Liver (tissue), 9 donors: ENCODE results near the gene COBL. TPM values are rescaled to one million over a fixed set of nuclear protein-coding genes. Genes with fewer than 3 reads are reported as not detected.

Experiments used
- DNase-seq: peaks from one replicate; pipeline ENCODE4 v3.0.0-alpha.2; 2017; ENCODE audit warnings: low spot score
- H3K27ac ChIP-seq, 2 donors: one replicate each; pipeline ENCODE4 v1.7.0; 2013; ENCODE audit warnings: inconsistent platforms in 2 of 2, low read length in 2 of 2, control low read depth in 1 of 2, low read depth in 1 of 2, mild to moderate bottlenecking in 1 of 2
- H3K27me3 ChIP-seq, 4 donors: one replicate each; pipeline versions ENCODE4 v1.6.1 to v1.7.0; 2013; ENCODE audit warnings: low read length in 3 of 4, inconsistent platforms in 1 of 4, mild to moderate bottlenecking in 1 of 4, moderate library complexity in 1 of 4; ENCODE audit not compliant: control insufficient read depth in 4 of 4, insufficient read depth in 4 of 4
- H3K36me3 ChIP-seq, 4 donors: one replicate each; pipeline versions ENCODE4 v1.6.1 to v1.7.0; 2013; ENCODE audit warnings: low read length in 3 of 4, mild to moderate bottlenecking in 3 of 4, low read depth in 1 of 4, moderate library complexity in 1 of 4; ENCODE audit not compliant: control insufficient read depth in 4 of 4, insufficient read depth in 3 of 4
- H3K4me1 ChIP-seq, 4 donors: one replicate each; pipeline versions ENCODE4 v1.6.1 to v1.7.0; 2013; ENCODE audit warnings: low read length in 3 of 4, mild to moderate bottlenecking in 3 of 4, moderate library complexity in 1 of 4; ENCODE audit not compliant: control insufficient read depth in 4 of 4, insufficient read depth in 4 of 4
- H3K4me3 ChIP-seq, 3 donors: one replicate each; pipeline versions ENCODE4 v1.6.1 to v1.7.0; 2013; ENCODE audit warnings: low read length in 3 of 3, control low read depth in 1 of 3, low read depth in 1 of 3, mild to moderate bottlenecking in 1 of 3
- H3K9ac ChIP-seq, 2 donors: one replicate each; pipeline ENCODE4 v1.7.0; 2013; ENCODE audit warnings: low read length in 2 of 2, mild to moderate bottlenecking in 2 of 2, moderate library complexity in 2 of 2, control low read depth in 1 of 2, low read depth in 1 of 2
- H3K9me3 ChIP-seq, 4 donors: one replicate each; pipeline versions ENCODE4 v1.6.1 to v1.7.0; 2013; ENCODE audit warnings: low read length in 3 of 4; ENCODE audit not compliant: control insufficient read depth in 4 of 4
- ATF3 ChIP-seq: IDR thresholded peaks from 2 replicates; pipeline ENCODE4 v1.6.1; 2016; ENCODE audit warnings: antibody characterized with exemption
- CTCF ChIP-seq: fragments of 150-350 bp; IDR thresholded peaks from 2 replicates; pipeline ENCODE4 v1.5.1; 2017; ENCODE audit warnings: improper control_type of control experiment, low read depth, low read length; ENCODE audit not compliant: missing input control
- EGR1 ChIP-seq, 2 donors: IDR thresholded peaks; 2 replicates each; pipeline ENCODE4 v1.6.1; 2016 to 2018; ENCODE audit warnings: antibody characterized with exemption in 2 of 2, low read depth in 2 of 2
- FOXA2 ChIP-seq: IDR thresholded peaks from 2 replicates; pipeline ENCODE4 v1.6.1; 2016; ENCODE audit warnings: antibody characterized with exemption
- GABPA ChIP-seq, 2 donors: IDR thresholded peaks in 1 of 2; conservative IDR thresholded peaks in 1 of 2; 2 replicates each; pipeline ENCODE4 v1.6.1; 2016; ENCODE audit warnings: antibody characterized with exemption in 2 of 2, mild to moderate bottlenecking in 1 of 2, moderate library complexity in 1 of 2
- HNF4A ChIP-seq, 2 donors: conservative IDR thresholded peaks; 2 replicates each; pipeline ENCODE4 v1.6.1; 2016; ENCODE audit warnings: antibody characterized with exemption in 2 of 2, mild to moderate bottlenecking in 2 of 2
- HNF4G ChIP-seq: IDR thresholded peaks from 2 replicates; pipeline ENCODE4 v1.6.1; 2016; ENCODE audit warnings: antibody characterized with exemption
- JUND ChIP-seq, 2 donors: IDR thresholded peaks; 2 replicates each; pipeline ENCODE4 v1.6.1; 2016; ENCODE audit warnings: antibody characterized with exemption in 2 of 2
- NR2F2 ChIP-seq: IDR thresholded peaks from 2 replicates; pipeline ENCODE4 v1.6.1; 2016; ENCODE audit warnings: antibody characterized with exemption
- REST ChIP-seq: IDR thresholded peaks from 2 replicates; pipeline ENCODE4 v1.6.1; 2016; ENCODE audit warnings: antibody characterized with exemption, mild to moderate bottlenecking
- RXRA ChIP-seq, 2 donors: IDR thresholded peaks; 2 replicates each; pipeline ENCODE4 v1.6.1; 2017 to 2018; ENCODE audit warnings: antibody characterized with exemption in 2 of 2, mild to moderate bottlenecking in 1 of 2
- TAF1 ChIP-seq: conservative IDR thresholded peaks from 2 replicates; pipeline ENCODE4 v1.6.1; 2016; ENCODE audit warnings: antibody characterized with exemption, mild to moderate bottlenecking
- ZBTB33 ChIP-seq: IDR thresholded peaks from 2 replicates; pipeline ENCODE4 v1.6.1; 2016; ENCODE audit warnings: antibody characterized with exemption
- WGBS: extraction: QIAGEN DNeasy Blood & Tissue Kit; methylation state at CpG from one replicate; pipeline ENCODE4 v1.1.7; 2013; 5-methylcytosine and 5-hydroxymethylcytosine counted together
- polyA plus RNA-seq, 2 donors: library from polyadenylated mRNA; stranded (reverse) in 1 of 2; unstranded in 1 of 2; fragments of 200-250 nt in 1 of 2; fragments of >200 nt in 1 of 2; fragmentation: Nextera tagmentation in 1 of 2; extraction: Ambion mirVana in 1 of 2; gene quantifications; one replicate each; pipeline versions ENCODE4 v1.2.1 to v1.2.3, GENCODE V29; 2013 to 2015
- total RNA-seq, 2 donors: library from RNA; depleted of rRNA; stranded (reverse); fragments of >200 nt; gene quantifications; one replicate each; pipeline ENCODE4 v1.2.3, GENCODE V29; 2014
- donor health status: healthy.
- donor health status: healthy.
- donor health status: healthy.
- donor health status: healthy.
- donor health status: healthy.

The COBL gene
- total and polyA plus RNA-seq, 4 donors, result 5.8 to 18.7 (median 10.7) TPM

- TF ChIP-seq EGR1 (IDR thresholded peaks at IDR 0.05; ENCODE audit: low read depth in 2 of 2), result no peak
- no peak for TF ChIP-seq JUND (IDR thresholded peaks at IDR 0.05)
- TF ChIP-seq ZBTB33, result no peak
Observed at GRCh38 chr7:51151455-51151854, 165.2 kb downstream of the COBL start (continued).

GRCh38 chr7:51150193-51150592 is 166.4 kb downstream of the COBL start:
- Histone ChIP-seq H3K27me3 (no peaks in the 10 kb centered on the region), H3K27ac (no peak overlapping the region), H3K36me3 (peaks cover 0 to 5% (median under 1%) of the 10 kb centered on the region in 4 donors), H3K4me3 (no peak overlapping the region), H3K9me3 (peaks cover 0 to 14% (median 7%) of the 10 kb centered on the region in 4 donors), H3K4me1 (no peaks in the 10 kb centered on the region), H3K9ac (no peak overlapping the region)
- no peak for TF ChIP-seq CTCF
- no peak for TF ChIP-seq HNF4A (conservative IDR thresholded peaks at IDR 0.05)
- no peak for TF ChIP-seq HNF4G
- TF ChIP-seq RXRA (IDR thresholded peaks at IDR 0.05), result no peak
- TF ChIP-seq NR2F2, result no peak
- TF ChIP-seq REST, result no peak
- no peak for TF ChIP-seq JUND (IDR thresholded peaks at IDR 0.05)
- TF ChIP-seq GABPA (IDR thresholded peaks at IDR 0.05 in 1 of 2, conservative IDR thresholded peaks at IDR 0.05 in 1 of 2), result no peak
- TF ChIP-seq ATF3, result no peak
- TF ChIP-seq TAF1, result no peak
- no peak for TF ChIP-seq FOXA2
- no peak for DNase-seq
- 93% methylated on average over 3 of the region's 3 CpGs for WGBS

- DNase-seq, result no peak
- Histone ChIP-seq H3K4me3 (no peak overlapping the region), H3K27ac (no peak overlapping the region), H3K36me3 (peaks cover 0 to 5% (median under 1%) of the 10 kb centered on the region in 4 donors), H3K27me3 (no peaks in the 10 kb centered on the region), H3K9ac (no peak overlapping the region), H3K9me3 (peaks cover 0 to 14% (median 7%) of the 10 kb centered on the region in 4 donors), H3K4me1 (peaks cover 0 to 2% (median 0%) of the 10 kb centered on the region in 4 donors)
- no peak for TF ChIP-seq GABPA (IDR thresholded peaks at IDR 0.05 in 1 of 2, conservative IDR thresholded peaks at IDR 0.05 in 1 of 2)
- no peak for TF ChIP-seq HNF4A (conservative IDR thresholded peaks at IDR 0.05)
- TF ChIP-seq TAF1, result no peak
- TF ChIP-seq REST, result no peak
- 95% methylated on average over 6 of the region's 6 CpGs for WGBS
Observed at GRCh38 chr7:51148216-51148615, 168.4 kb downstream of the COBL start.
